Forelimb muscle (tissue), 1 donor: ENCODE measurements around the gene DHPS. TPM values are rescaled to one million over a fixed set of nuclear protein-coding genes. Genes with fewer than 3 reads are reported as not detected.

Experiments
- DNase-seq: peaks from one replicate; pipeline ENCODE4 v3.0.0-alpha.2; 2013; ENCODE audit warnings: low read depth
- polyA plus RNA-seq: library from polyadenylated mRNA; unstranded; fragments of 120-200 nt; gene quantifications from one replicate; pipeline ENCODE4 v1.2.1, GENCODE V29; 2013; ENCODE audit not compliant: insufficient read length

DHPS gene
- polyA plus RNA-seq, 1 donor = 58.9 TPM

GRCh38 chr19:12675399-12675798 is 6.3 kb downstream of the DHPS start:
- no peak for DNase-seq

- no peak for DNase-seq
Measured at GRCh38 chr19:12672744-12673143, 8.9 kb downstream of the DHPS start.

GRCh38 chr19:12670159-12670928 is 11.3 kb downstream of the DHPS start:
- no peak for DNase-seq

GRCh38 chr19:12669270-12670158 is 12.2 kb downstream of the DHPS start:
- DNase-seq = peak; percentile 63

GRCh38 chr19:12668932-12669269 is 12.8 kb downstream of the DHPS start:
- no peak for DNase-seq

- no peak for DNase-seq
Measured at GRCh38 chr19:12668346-12668745, 13.3 kb downstream of the DHPS start.

GRCh38 chr19:12667731-12668302 is 13.9 kb downstream of the DHPS start:
- no peak for DNase-seq

GRCh38 chr19:12666265-12667048 is 15.2 kb downstream of the DHPS start, which contains the start of the genes MAN2B1 and WDR83:
Gene MAN2B1, minus strand, starts transcription at chr19:12666742. Its CDS starts 41 bp downstream, at chr19:12666701.
Gene WDR83, plus strand, starts transcription at chr19:12666807. Its CDS starts 2,984 bp downstream, at chr19:12669791.
- DNase-seq = no peak

GRCh38 chr19:12665671-12666264 is 15.9 kb downstream of the DHPS start:
- DNase-seq = no peak

GRCh38 chr19:12665281-12665573 is 16.5 kb downstream of the DHPS start:
- no peak for DNase-seq

- no peak for DNase-seq
Measured at GRCh38 chr19:12664406-12665280, 17.0 kb downstream of the DHPS start.

GRCh38 chr19:12660980-12661379 is 20.7 kb downstream of the DHPS start:
- no peak for DNase-seq

- no peak for DNase-seq
Measured at GRCh38 chr19:12657966-12658365, 23.7 kb downstream of the DHPS start.

GRCh38 chr19:12656899-12657571 is 24.6 kb downstream of the DHPS start:
- DNase-seq = no peak

GRCh38 chr19:12655546-12655945 is 26.1 kb downstream of the DHPS start:
- no peak for DNase-seq

- DNase-seq = no peak
Measured at GRCh38 chr19:12652219-12652618, 29.5 kb downstream of the DHPS start.

- DNase-seq = no peak
Measured at GRCh38 chr19:12649941-12650340, 31.7 kb downstream of the DHPS start.

GRCh38 chr19:12648088-12648487 is 33.6 kb downstream of the DHPS start:
- no peak for DNase-seq

GRCh38 chr19:12647490-12648071 is 34.1 kb downstream of the DHPS start:
- DNase-seq = no peak
